Vagina (tissue), 2 donors: ENCODE measurements around the gene EVC.

Experiments
- POLR2A ChIP-seq, 2 donors: fragments of 450-650 bp; IDR thresholded peaks; one replicate each; pipeline ENCODE4 v1.6.1; 2017; ENCODE audit warnings: antibody characterized with exemption in 2 of 2, mild to moderate bottlenecking in 2 of 2, moderate library complexity in 2 of 2
- TF ChIP-seq, protein P1 (sequence below), 3 experiments: fragments of 450-650 bp in 2 of 3; fragments of 200-600 bp in 1 of 3; sonication (generic) in 1 of 3; IDR thresholded peaks; one replicate each; pipeline ENCODE4 v1.5.1; 2017 to 2019; ENCODE audit warnings: antibody characterized with exemption in 3 of 3, mild to moderate bottlenecking in 2 of 3, moderate library complexity in 2 of 3

GRCh38 chr4:5824227-5824626, 113.2 kb downstream of the EVC start:
- TF ChIP-seq, protein P1, sequence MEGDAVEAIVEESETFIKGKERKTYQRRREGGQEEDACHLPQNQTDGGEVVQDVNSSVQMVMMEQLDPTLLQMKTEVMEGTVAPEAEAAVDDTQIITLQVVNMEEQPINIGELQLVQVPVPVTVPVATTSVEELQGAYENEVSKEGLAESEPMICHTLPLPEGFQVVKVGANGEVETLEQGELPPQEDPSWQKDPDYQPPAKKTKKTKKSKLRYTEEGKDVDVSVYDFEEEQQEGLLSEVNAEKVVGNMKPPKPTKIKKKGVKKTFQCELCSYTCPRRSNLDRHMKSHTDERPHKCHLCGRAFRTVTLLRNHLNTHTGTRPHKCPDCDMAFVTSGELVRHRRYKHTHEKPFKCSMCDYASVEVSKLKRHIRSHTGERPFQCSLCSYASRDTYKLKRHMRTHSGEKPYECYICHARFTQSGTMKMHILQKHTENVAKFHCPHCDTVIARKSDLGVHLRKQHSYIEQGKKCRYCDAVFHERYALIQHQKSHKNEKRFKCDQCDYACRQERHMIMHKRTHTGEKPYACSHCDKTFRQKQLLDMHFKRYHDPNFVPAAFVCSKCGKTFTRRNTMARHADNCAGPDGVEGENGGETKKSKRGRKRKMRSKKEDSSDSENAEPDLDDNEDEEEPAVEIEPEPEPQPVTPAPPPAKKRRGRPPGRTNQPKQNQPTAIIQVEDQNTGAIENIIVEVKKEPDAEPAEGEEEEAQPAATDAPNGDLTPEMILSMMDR (IDR thresholded peaks at IDR 0.05) = no peak
- TF ChIP-seq POLR2A (IDR thresholded peaks at IDR 0.05) = no peak
